Measurements from ENCODE around the gene TSHZ2.
"Not testable (repeated sequence)": the region's sequence is repeated elsewhere in the genome, so short reads cannot be mapped to it uniquely, and the experiment has no call there.

Gene TSHZ2

GRCh38 chr20:52964131-52964530 is 8.0 kb upstream of the TSHZ2 start:
- no peak for DNase-seq (ENCODE audit: low read depth)

DNA sequence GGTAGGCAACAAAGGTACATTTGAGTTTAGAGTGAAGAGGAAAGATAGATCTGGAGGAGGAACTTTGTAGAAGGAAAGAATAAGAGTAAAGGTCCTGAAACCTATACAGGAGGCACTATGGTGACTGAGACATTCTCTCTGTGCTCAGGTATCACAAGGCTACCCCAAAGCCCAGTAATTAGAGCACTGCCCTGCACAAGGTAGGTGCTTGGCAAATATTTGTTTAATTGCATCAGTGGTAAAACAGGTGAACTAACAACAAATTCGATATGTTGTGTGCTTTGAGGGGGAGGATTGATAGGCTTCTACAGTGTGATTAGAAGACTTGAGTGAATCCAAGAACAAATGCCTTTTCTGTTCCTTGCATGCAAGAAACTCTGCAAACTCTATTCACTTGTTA is 6.8 kb upstream of the TSHZ2 start:
- no peak for DNase-seq (ENCODE audit: low read depth)

DNA sequence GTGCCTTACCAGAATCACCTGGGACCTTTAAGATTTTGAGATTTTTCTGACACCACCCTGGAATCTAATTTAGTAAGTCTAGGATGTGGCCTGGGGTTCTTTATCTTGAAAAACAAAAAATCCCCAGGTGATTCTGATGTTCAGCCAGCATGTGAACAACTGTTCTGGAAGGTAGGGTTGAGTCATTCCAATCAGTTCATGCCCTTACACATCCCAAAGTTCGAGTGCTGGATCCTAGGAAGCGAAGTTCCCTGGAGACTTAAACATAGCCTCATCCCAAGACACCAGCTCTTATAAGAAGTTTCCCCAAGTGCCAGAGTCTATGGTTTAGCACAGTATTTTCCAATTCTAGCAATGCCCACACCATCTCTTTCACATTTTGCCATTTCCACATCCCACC is 6.3 kb upstream of the TSHZ2 start:
- DNase-seq (ENCODE audit: low read depth) = no peak

GRCh38 chr20:52966543-52966942 is 5.6 kb upstream of the TSHZ2 start:
- not testable (repeated sequence) for DNase-seq (ENCODE audit: low read depth)

DNA sequence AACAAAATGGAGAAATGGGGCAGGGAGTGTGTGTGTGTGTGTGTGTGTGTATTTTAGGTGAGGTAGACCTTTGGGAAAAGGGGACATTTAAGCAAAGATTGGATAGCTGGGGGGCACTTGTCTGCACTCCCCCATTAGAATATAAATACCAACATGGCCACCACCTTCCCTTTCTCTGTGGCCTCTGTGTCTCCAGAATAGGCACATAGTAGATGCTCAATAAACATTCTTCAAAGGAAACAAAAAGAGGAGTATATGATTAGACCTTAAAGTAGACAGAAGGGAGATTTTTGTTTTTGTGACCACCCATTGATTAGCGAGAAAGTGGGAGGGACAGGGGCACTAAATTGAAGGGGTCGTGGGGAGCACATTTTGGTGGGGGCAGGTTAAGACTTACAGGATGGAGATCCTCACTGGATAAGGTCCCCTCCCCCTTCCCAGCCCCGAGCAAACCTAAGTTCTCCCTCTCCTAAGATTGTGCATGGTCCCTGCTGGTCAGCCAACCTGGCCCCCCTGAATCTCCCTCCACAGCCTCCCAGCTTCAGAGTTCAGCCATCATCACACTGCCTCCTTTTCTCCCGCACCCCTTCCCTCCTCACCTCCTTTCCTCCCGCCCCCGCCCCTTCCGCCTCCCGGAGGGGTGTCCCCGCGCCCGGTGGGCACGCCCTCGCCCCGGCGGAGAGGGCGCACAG is 514 bp upstream of the TSHZ2 start:
- DNase-seq (ENCODE audit: low read depth) = no peak

- no peak for DNase-seq (ENCODE audit: low read depth)
These were observed 1.0 kb downstream of the TSHZ2 start for GRCh38 chr20:52972965-52973819.

DNA sequence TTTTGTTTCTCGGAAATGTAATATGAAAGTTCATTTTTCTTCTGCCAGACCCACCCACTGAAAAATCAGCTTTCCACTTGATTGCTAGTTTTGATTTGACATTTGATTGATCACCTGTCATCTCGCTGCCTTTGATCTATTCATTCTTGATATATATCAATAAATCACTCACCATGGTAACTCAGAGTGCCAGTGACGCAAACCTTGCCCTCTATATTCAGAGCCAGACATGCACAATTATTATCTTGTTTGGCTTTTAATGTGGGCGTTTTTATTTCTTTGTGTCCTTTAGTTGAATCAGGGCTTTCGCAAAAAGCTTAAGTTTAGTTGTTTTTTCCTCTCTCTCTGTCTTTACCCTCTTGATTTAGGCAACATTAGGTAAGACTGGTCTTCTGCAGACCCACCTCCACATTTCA is 2.0 kb downstream of the TSHZ2 start:
- no peak for DNase-seq (ENCODE audit: low read depth)

DNA sequence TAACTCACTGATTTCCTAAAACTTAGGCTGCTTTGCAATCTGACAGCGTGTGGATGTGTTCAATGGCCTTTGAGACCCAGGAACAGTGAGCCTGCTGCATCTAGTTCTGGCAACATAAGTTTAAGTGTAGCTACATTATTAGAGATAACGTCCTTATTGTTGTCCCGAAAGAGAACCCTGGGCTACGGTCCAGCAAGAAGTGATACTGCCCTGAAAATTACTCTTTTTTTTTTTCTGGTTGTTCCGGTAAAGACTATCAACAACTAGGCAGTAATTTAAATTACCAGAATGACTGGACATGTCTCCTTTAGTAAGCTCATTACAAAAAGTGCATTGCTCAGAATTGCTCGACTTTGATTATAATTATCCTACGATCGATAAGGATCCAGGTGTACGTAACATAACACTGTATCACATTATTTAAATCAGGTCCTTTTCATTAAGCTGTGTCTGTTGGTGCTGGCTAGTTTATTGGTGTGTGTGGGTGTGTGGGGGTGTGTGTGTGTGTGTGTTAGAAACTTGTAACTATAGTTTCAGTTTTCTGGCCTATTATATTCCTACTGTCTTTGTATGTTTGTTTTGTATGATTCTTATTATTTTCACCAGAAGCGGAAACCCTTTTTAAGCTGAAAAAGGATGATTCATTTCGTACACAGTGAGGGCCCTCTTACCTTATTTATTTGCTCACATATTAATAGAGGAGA is 3.0 kb downstream of the TSHZ2 start:
- DNase-seq (ENCODE audit: low read depth) = no peak

DNA sequence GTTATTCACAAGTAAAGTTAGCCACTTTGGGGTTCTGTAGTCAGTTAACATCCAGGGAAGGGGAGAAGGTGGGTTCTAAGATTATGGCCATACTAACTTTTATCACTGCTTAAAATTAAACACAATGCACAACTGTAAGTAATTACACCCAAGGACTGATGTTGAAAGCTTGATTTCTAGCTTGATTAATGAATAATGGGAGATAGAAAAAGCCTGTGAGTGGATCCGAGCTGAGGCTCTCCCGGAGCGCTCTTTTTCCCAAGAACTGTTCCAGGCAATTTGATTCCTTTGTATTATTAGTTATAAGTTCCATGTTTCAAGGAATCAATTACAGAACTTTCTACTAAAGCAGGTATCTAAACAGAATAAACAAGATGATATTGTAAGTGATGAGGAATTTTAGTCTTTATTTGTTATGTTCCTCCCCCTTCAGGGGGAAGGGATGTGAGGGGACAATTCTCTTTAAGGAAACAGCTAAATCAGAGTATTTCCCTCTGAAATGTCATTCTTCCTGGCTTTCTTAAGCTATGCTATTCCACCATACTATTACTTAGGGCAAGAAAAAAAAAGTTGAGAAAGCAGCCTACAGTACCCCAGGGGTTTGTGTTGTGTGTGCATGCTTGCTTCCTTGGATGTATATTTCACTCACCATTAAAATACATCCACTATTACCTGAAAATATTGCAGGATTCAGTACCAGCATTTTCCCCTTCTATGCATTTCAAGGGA is 3.8 kb downstream of the TSHZ2 start:
- DNase-seq (ENCODE audit: low read depth) = no peak

DNA sequence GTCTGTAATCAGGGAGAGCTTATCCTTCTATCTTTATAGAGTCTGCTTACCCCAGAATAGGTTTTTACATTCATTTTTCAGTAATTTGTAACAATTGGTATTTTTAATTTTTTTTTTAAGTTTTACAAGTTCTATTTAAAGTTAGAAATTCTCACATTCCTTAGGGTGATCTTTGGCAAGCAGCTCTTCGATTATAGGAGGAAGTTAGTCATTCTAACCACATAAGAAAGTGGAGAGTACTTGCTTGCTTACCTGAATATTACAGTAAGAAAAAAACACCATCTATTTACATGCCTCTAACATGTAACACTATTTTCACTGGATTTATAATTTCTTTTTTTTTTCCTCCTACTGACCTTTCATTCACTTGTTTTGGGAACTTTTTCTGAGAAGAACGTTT is 6.7 kb downstream of the TSHZ2 start:
- DNase-seq (ENCODE audit: low read depth) = no peak

DNA sequence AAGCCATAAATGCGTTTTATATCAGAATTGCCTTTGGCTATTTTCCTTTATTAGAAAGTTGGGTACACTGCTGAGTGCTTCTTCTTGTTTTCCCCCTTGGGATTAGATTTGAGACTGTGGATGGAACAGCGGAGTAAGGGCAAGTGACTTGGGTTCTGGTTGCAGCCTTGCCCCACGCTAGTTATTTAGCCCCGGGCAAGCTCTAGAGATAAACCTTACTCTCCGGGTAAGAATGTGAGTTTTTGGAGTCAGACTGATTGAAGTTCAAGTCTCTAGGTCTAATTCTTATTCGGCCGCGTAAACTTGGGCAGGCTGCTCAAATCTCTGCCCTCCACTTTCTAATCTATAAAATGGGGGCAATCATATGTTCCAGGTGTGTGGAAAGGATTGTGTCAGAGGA is 8.9 kb downstream of the TSHZ2 start:
- DNase-seq (ENCODE audit: low read depth) = no peak

DNA sequence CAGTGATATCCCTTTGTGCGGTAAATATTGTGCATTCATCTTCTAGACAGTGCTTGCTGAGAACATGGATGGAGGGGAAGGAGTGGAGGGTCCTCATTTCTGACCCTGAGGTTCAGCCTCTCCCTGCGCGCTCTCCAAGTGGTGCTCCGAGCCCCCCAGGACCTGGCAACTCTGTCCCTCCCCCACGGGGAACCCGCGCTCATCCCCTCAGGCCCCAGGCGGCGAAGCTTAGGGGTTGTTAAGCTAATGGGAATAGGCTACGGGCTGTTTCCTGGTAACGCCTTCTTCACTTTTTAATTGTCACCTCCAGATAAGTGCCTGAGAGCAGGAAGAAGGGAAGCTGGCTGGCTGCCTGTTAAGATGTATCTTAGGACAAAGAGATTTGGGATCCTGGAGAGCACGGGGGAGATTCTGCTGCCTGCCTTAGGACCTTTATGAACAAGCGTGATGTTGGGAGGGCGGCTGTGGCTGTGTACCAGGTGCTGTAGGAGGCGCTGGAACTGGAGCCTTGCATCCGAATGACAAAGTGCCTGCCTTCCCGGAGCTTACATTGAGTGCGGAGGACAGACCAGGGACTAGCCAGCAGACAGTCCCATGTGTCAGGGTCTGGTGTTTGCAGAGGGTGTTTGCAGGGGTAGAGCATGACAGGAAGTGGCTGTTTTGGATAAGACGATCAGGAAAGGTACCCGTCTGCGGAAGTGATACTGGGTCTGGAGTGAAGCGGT is 11.7 kb downstream of the TSHZ2 start:
- no peak for DNase-seq (ENCODE audit: low read depth)

- no peak for DNase-seq (ENCODE audit: low read depth)
These were observed 12.3 kb downstream of the TSHZ2 start for GRCh38 chr20:52984451-52984810.

DNA sequence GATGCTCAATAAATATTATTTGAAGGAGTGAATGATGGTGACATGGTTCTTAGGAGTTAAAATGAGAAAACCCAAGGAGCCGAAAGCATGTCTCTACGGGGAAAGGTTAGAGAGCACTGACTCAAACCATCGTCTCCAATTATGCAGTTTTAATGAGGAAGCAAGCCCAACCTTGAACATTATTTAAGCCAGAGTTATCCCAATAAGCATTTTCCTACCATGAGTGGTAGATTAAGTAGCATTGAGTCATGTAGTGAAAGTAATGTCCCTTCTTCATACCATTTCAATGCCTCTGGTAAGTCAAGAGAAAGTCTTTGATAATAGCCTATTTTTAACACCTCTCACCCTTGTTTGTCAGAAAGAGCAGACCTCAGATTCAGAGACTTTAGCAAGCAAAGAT is 13.5 kb downstream of the TSHZ2 start:
- no peak for DNase-seq (ENCODE audit: low read depth)

GRCh38 chr20:52987295-52987694 is 15.1 kb downstream of the TSHZ2 start:
- no peak for DNase-seq (ENCODE audit: low read depth)

- DNase-seq (ENCODE audit: low read depth) = no peak
These were observed 19.7 kb downstream of the TSHZ2 start for GRCh38 chr20:52991830-52992229.

- DNase-seq (ENCODE audit: low read depth) = no peak
These were observed 20.5 kb downstream of the TSHZ2 start for GRCh38 chr20:52992632-52993031.

GRCh38 chr20:52993076-52993475 is 20.9 kb downstream of the TSHZ2 start:
- DNase-seq (ENCODE audit: low read depth) = no peak

GRCh38 chr20:52994184-52994970 is 22.2 kb downstream of the TSHZ2 start:
- DNase-seq (ENCODE audit: low read depth) = no peak

DNA sequence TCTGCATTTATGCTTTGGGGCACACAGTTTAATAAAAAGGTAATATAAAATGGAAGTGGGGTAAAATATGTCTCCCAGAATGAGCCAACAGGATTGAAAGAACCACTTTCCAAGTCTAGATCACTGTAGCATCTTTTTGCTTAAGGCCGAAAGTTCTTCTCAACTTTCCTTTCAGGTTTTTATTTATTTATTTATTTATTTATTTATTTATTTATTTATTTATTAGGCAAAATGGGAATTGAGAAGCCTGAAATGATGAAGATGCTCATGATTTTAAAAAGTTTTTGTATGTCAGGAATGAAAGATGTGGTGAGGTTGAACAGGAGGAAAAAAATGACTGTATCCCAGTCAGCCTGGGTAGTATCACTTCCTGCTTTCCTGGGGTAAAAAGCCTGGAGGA is 24.0 kb downstream of the TSHZ2 start:
- no peak for DNase-seq (ENCODE audit: low read depth)

- DNase-seq (ENCODE audit: low read depth) = no peak
These were observed 24.5 kb downstream of the TSHZ2 start for GRCh38 chr20:52996658-52997057.

Measured in stimulated activated CD8-positive, alpha-beta memory T cell treated with anti-CD3 and anti-CD28 coated beads, Interleukin-15, amount 100 ng/mL, for 1 hour (primary cell).